Progenitor cell of endocrine pancreas (in vitro differentiated cells): Measurements from ENCODE around the gene BCAS3. TPM values are rescaled to one million over a fixed set of nuclear protein-coding genes. Genes with fewer than 3 reads are reported as not detected.
A peak's percentile ranks its signal among the peaks of the same experiment; 100 is the strongest.

Experiments
- DNase-seq: peaks from one replicate; pipeline ENCODE4 v3.0.0; 2021; ENCODE audit warnings: low spot score; ENCODE audit not compliant: unreplicated experiment
- H3K27ac Mint-ChIP-seq: 2 replicates; pipeline ENCODE4 v1.8.0; 2021; ENCODE audit warnings: mild to moderate bottlenecking, moderate library complexity, mixed read lengths
- H3K27me3 Mint-ChIP-seq: 2 replicates; pipeline ENCODE4 v1.8.0; 2021; ENCODE audit warnings: mixed read lengths
- H3K36me3 Mint-ChIP-seq: 2 replicates; pipeline ENCODE4 v1.8.0; 2022; ENCODE audit warnings: mixed read lengths; ENCODE audit not compliant: insufficient read depth
- H3K4me1 Mint-ChIP-seq: 2 replicates; pipeline ENCODE4 v1.8.0; 2021; ENCODE audit warnings: low read depth, mixed read lengths
- H3K4me3 Mint-ChIP-seq: 2 replicates; pipeline ENCODE4 v1.8.0; 2021; ENCODE audit warnings: low read depth, mild to moderate bottlenecking, moderate library complexity, mixed read lengths
- H3K9me3 Mint-ChIP-seq: 2 replicates; pipeline ENCODE4 v1.8.0; 2021; ENCODE audit warnings: low read depth, mixed read lengths
- total RNA-seq: library from RNA; stranded (reverse); gene quantifications from 2 replicates; pipeline ENCODE4 v1.2.1, GENCODE V29; 2021
- TF ChIP-seq, protein P1 (sequence below): fragments of 200-600 bp; sonication (generic); IDR thresholded peaks from one replicate; pipeline ENCODE4 v1.5.0; 2021; ENCODE audit warnings: antibody characterized with exemption, mild to moderate bottlenecking; ENCODE audit not compliant: unreplicated experiment

Gene BCAS3
- total RNA-seq, 1 donor from 2014 or later, result 36.1 TPM

DNA sequence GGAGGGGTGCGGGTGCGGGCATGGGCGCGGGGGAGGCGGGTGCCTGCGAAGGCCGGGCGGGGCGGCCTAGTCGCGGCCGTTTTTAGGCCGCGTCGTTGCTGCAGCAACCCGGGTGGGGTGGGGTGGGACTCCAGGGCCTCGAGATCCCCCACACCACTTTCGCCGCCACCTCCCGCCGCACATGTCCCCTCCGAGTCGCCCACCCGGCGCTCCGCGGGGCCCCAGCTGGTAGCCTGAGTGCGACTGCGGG lies 733.3 kb downstream of the BCAS3 start:
- no peak overlapping the region for H3K27ac Mint-ChIP-seq
- no peaks in the 10 kb centered on the region for H3K9me3 Mint-ChIP-seq
- TF ChIP-seq, protein P1, sequence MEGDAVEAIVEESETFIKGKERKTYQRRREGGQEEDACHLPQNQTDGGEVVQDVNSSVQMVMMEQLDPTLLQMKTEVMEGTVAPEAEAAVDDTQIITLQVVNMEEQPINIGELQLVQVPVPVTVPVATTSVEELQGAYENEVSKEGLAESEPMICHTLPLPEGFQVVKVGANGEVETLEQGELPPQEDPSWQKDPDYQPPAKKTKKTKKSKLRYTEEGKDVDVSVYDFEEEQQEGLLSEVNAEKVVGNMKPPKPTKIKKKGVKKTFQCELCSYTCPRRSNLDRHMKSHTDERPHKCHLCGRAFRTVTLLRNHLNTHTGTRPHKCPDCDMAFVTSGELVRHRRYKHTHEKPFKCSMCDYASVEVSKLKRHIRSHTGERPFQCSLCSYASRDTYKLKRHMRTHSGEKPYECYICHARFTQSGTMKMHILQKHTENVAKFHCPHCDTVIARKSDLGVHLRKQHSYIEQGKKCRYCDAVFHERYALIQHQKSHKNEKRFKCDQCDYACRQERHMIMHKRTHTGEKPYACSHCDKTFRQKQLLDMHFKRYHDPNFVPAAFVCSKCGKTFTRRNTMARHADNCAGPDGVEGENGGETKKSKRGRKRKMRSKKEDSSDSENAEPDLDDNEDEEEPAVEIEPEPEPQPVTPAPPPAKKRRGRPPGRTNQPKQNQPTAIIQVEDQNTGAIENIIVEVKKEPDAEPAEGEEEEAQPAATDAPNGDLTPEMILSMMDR, result peak; percentile 2
- no peak for DNase-seq
- H3K36me3 Mint-ChIP-seq, result no peaks in the 10 kb centered on the region
- peak overlapping the region; percentile 71 for H3K4me3 Mint-ChIP-seq
- peaks cover 2% of the 10 kb centered on the region for H3K4me1 Mint-ChIP-seq
- H3K27me3 Mint-ChIP-seq, result peaks cover 62% of the 10 kb centered on the region

DNA sequence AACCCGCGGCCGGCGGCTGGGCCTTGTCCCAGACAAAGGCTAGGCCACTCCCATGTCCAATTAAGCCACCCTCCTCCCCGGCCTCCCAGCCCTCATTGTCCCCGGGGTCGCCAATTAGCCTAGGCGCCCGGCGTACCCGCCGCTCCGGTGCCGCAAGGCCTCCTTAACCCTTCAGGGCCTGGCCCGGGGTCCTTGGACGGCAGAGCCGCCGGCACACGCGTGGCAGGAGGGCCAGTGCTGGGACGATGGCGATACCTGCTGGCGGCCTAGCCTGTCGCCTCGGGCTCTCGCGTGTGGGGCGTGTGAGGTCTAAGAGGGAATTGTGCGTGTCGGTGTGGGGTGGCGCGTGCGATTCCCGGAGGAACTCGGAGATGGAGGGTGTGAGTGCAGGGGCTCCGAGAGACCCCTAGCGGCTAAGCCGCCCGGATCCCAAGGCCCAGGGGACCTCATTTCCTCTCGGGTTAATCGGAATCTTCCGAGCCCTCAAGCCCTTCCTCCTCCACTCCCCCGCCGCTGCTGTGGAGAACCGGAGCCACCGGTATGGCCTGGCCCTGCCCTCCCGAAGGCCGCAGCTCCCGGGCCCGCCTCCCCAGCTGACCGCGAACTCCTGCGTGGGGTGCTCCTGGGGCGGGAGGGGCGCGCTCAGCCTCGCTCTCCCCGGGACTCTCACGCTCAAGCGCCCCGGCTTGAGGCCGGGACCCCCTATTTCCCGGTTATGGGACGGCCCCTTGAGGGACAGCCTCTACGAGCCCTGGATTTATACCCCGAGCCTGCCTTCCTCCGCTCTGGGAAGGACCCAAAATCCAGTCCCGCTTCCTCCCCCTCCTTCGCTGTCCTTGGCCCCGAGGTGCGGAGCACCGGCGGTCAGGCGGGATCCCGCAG lies 733.9 kb downstream of the BCAS3 start:
- H3K36me3 Mint-ChIP-seq, result no peaks in the 10 kb centered on the region
- H3K27ac Mint-ChIP-seq, result peak overlapping the region; percentile 93
- H3K27me3 Mint-ChIP-seq, result peaks cover 62% of the 10 kb centered on the region
- H3K4me1 Mint-ChIP-seq, result peaks cover 2% of the 10 kb centered on the region
- peak; percentile 60 for DNase-seq
- peak overlapping the region; percentile 71 for H3K4me3 Mint-ChIP-seq
- no peaks in the 10 kb centered on the region for H3K9me3 Mint-ChIP-seq
- TF ChIP-seq, protein P1, result peak; percentile 52

DNA sequence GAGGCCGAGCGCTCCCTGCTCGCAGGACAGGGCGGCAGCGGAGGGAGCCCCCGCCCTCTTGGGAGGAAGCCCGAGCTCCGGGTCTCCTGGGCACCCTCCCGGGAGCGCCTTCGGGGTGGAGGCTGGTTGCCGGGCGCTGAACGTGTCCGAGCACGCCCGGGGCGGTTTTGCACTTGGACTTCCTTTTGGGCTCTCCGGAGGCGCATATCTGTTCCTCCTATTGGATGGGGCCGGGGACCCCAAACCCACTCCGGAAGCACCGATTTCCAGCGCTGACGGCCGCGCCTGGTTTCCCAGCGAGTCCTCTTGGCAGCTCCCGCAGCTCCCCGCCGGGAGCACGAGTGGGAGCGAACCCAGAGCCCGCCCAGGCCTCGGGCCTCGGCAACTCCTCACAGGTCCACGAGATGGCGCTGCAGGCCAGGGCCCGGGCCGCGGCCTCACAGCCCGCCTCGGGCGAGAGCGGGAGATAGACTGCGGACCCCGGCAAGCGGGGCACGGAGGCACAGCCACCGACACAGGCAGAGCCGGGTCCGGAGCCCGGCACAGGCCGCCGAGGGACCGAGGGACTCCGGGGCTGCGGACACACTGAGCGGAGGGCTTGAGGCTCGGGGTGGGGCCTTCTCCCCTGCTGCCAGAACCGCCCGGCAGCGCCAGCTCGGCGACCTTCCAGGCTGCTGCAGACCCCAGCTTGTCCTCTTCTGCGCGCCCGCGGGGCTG lies 734.6 kb downstream of the BCAS3 start:
- Mint-ChIP-seq H3K4me1 (peaks cover 2% of the 10 kb centered on the region), H3K27ac (no peak overlapping the region), H3K27me3 (peaks cover 57% of the 10 kb centered on the region), H3K9me3 (no peaks in the 10 kb centered on the region), H3K4me3 (peak overlapping the region; percentile 67), H3K36me3 (no peaks in the 10 kb centered on the region)
- TF ChIP-seq, protein P1, result peak; percentile 100
- peak; percentile 84 for DNase-seq

DNA sequence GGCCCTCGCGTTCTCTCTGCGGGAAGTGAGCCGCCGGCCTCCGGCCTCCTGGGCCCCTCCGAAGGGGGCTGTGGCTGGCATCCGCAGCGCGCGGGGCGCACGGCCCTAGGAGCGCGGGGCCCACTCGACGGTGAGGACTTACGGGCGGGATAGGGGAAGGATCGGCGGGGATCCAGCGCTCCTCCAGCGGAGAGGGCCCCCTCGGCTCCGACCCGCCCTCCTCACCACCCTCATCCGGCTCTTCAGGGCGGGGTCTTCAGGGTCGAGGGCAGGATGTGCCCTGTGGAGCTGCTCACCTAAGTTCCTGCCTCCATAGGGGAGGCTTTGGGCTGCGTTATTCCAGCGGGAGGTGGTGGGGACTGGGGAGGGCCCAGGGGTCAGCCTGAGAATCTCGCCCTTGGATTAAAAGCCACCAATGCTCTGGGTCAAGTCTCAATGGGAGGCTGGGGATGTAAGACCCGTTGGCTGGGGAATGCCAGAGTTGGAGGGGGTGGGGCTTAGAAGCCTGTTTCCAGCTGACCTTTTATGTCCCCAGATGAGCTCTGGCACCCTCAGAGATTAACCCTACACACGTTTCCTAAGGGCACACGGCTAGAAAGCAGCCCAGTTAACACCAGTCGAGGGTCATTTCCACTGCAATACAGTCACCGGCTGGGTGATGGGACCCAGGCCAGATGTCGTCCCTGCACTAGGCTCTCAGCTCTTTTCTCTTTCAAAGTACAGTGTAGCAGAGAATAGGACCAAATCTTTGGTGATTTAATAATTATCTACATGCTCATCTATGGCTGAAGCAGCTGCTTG lies 735.4 kb downstream of the BCAS3 start:
- Mint-ChIP-seq H3K4me3 (peak overlapping the region; percentile 72), H3K27me3 (peaks cover 49% of the 10 kb centered on the region), H3K36me3 (no peaks in the 10 kb centered on the region), H3K27ac (peak overlapping the region; percentile 76), H3K4me1 (peaks cover 2% of the 10 kb centered on the region), H3K9me3 (no peaks in the 10 kb centered on the region)
- no peak for DNase-seq
- TF ChIP-seq, protein P1, result no peak

DNA sequence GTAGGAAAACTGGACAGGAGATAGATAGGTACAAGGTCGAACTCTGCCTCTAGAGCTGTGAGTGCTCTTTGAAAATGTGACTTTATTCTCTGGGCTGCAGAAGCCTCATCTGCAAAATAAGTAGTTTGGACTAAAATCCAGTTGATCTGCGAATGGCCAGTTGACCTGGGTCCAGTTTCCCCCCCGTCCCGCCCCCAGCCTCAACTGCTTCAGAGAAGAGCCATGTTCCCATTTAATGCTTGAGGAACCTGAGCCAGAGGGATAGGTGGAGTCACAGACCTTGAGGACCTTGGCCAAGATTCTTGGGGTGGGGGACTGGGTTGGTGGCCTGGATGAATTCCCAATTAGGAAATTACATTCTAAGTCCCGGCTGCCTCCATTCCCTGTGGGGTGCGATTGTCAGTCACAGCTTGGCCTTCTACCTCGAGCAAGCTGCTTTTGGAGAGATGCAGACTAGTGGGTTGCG lies 736.0 kb downstream of the BCAS3 start:
- Mint-ChIP-seq H3K9me3 (no peaks in the 10 kb centered on the region), H3K27ac (no peak overlapping the region), H3K4me1 (no peaks in the 10 kb centered on the region), H3K36me3 (no peaks in the 10 kb centered on the region), H3K4me3 (peak overlapping the region; percentile 72), H3K27me3 (peaks cover 46% of the 10 kb centered on the region)
- TF ChIP-seq, protein P1, result no peak
- no peak for DNase-seq
